HEK293 (cell line): ENCODE data around the gene PIK3R2.

Experiments used
- CTCF ChIA-PET: fragments of 350-600 bp; formaldehyde crosslinking; extraction: SDS; loops from one replicate; lab custom pipeline; 2021; ENCODE audit warnings: antibody characterized with exemption; lab: Yijun Ruan, JAX
- POLR2A ChIA-PET: fragments of 300-600 bp; formaldehyde crosslinking; extraction: SDS; loops from one replicate; lab custom pipeline; 2020; ENCODE audit warnings: antibody characterized with exemption, inconsistent platforms; lab: Yijun Ruan, JAX
- H3K27ac ChIP-seq: fragments of 200-500 bp; sonication (Bioruptor generic); 2 replicates; pipeline ENCODE4 v1.5.1; 2014; ENCODE audit warnings: low read depth, low read length, control low read depth, inconsistent platforms; ENCODE audit errors: extremely low read depth
- H3K36me3 ChIP-seq, 2 experiments: fragments of 200-500 bp in 1 of 2; sonication (Bioruptor generic) in 1 of 2; 1 replicate in 1 of 2; 2 replicates in 1 of 2; pipeline ENCODE4 v1.5.1; 2014 to 2017; ENCODE audit warnings: inconsistent platforms in 2 of 2, low read length in 2 of 2; ENCODE audit not compliant: control insufficient read depth in 2 of 2, insufficient read depth in 1 of 2
- H3K4me1 ChIP-seq: fragments of 200-500 bp; sonication (Bioruptor generic); 2 replicates; pipeline ENCODE4 v1.5.1; 2014; ENCODE audit warnings: mild to moderate bottlenecking, low read length, inconsistent platforms; ENCODE audit not compliant: control insufficient read depth, insufficient read depth
- H3K4me3 ChIP-seq: 2 replicates; pipeline ENCODE4 v1.5.1; 2011; ENCODE audit warnings: low read depth, mild to moderate bottlenecking, control low read depth, low read length, moderate library complexity
- H3K9me3 ChIP-seq: fragments of 200-500 bp; sonication (Bioruptor generic); 2 replicates; pipeline ENCODE4 v1.5.1; 2014; ENCODE audit warnings: low read depth, low read length, inconsistent platforms; ENCODE audit not compliant: control insufficient read depth, insufficient read depth
- EGR2 ChIP-seq: fragments of 450-650 bp; formaldehyde crosslinking; IDR thresholded peaks from 2 replicates; pipeline ENCODE4 v1.5.1; 2016; ENCODE audit warnings: low read depth, missing biosample characterization, missing genetic modification characterization
- TSHZ1 ChIP-seq: fragments of 450-650 bp; formaldehyde crosslinking; IDR thresholded peaks from 2 replicates; pipeline ENCODE4 v1.5.1; 2016; ENCODE audit warnings: missing biosample characterization, missing genetic modification characterization, borderline replicate concordance
- ZBTB10 ChIP-seq: fragments of 450-650 bp; formaldehyde crosslinking; IDR thresholded peaks from 2 replicates; pipeline ENCODE4 v1.5.1; 2016; ENCODE audit warnings: missing biosample characterization, missing genetic modification characterization
- ZBTB44 ChIP-seq: fragments of 450-650 bp; IDR thresholded peaks from 2 replicates; pipeline ENCODE4 v1.5.1; 2018; ENCODE audit warnings: missing biosample characterization, mild to moderate bottlenecking, missing genetic modification characterization
- ZBTB7A ChIP-seq: fragments of 450-650 bp; formaldehyde crosslinking; IDR thresholded peaks from 2 replicates; pipeline ENCODE4 v1.5.1; 2016; ENCODE audit warnings: low read depth, missing biosample characterization, missing genetic modification characterization
- ZFHX2 ChIP-seq: fragments of 450-650 bp; formaldehyde crosslinking; conservative IDR thresholded peaks from 2 replicates; pipeline ENCODE4 v1.5.1; 2016; ENCODE audit warnings: missing biosample characterization, missing genetic modification characterization
- ZNF157 ChIP-seq: fragments of 450-650 bp; formaldehyde crosslinking; IDR thresholded peaks from 2 replicates; pipeline ENCODE4 v1.5.1; 2016; ENCODE audit warnings: missing biosample characterization, missing genetic modification characterization
- ZNF174 ChIP-seq: fragments of 450-650 bp; formaldehyde crosslinking; IDR thresholded peaks from 2 replicates; pipeline ENCODE4 v1.5.0; 2017; ENCODE audit warnings: missing biosample characterization, mild to moderate bottlenecking, missing genetic modification characterization
- ZNF175 ChIP-seq: fragments of 450-650 bp; formaldehyde crosslinking; IDR thresholded peaks from 2 replicates; pipeline ENCODE4 v1.5.1; 2016; ENCODE audit warnings: missing biosample characterization, missing genetic modification characterization
- ZNF214 ChIP-seq: fragments of 450-650 bp; formaldehyde crosslinking; IDR thresholded peaks from 2 replicates; pipeline ENCODE4 v1.5.1; 2017; ENCODE audit warnings: missing biosample characterization, mild to moderate bottlenecking, missing genetic modification characterization, borderline replicate concordance
- ZNF529 ChIP-seq: fragments of 450-650 bp; formaldehyde crosslinking; IDR thresholded peaks from 2 replicates; pipeline ENCODE4 v1.5.1; 2017; ENCODE audit warnings: missing genetic modification characterization, missing biosample characterization; ENCODE audit not compliant: insufficient replicate concordance
- ZNF548 ChIP-seq: fragments of 450-650 bp; formaldehyde crosslinking; IDR thresholded peaks from 2 replicates; pipeline ENCODE4 v1.5.1; 2016; ENCODE audit warnings: missing biosample characterization, missing genetic modification characterization
- ZNF558 ChIP-seq: fragments of 450-650 bp; formaldehyde crosslinking; IDR thresholded peaks from 2 replicates; pipeline ENCODE4 v1.5.1; 2016; ENCODE audit warnings: missing biosample characterization, missing genetic modification characterization
- ZNF580 ChIP-seq: fragments of 450-650 bp; formaldehyde crosslinking; IDR thresholded peaks from 2 replicates; pipeline ENCODE4 v1.5.1; 2016; ENCODE audit warnings: missing biosample characterization, missing genetic modification characterization
- ZNF610 ChIP-seq: fragments of 450-650 bp; formaldehyde crosslinking; IDR thresholded peaks from 2 replicates; pipeline ENCODE4 v1.5.1; 2016; ENCODE audit warnings: missing biosample characterization, missing genetic modification characterization, borderline replicate concordance
- ZNF639 ChIP-seq: fragments of 450-650 bp; formaldehyde crosslinking; IDR thresholded peaks from 2 replicates; pipeline ENCODE4 v1.5.1; 2016; ENCODE audit warnings: missing biosample characterization, missing genetic modification characterization
- ZSCAN23 ChIP-seq: fragments of 450-650 bp; formaldehyde crosslinking; IDR thresholded peaks from 2 replicates; pipeline ENCODE4 v1.5.1; 2016; ENCODE audit warnings: missing biosample characterization, missing genetic modification characterization
- ZSCAN4 ChIP-seq: fragments of 450-650 bp; formaldehyde crosslinking; IDR thresholded peaks from 2 replicates; pipeline ENCODE4 v1.5.1; 2017; ENCODE audit warnings: missing biosample characterization, missing genetic modification characterization

PIK3R2 gene

GRCh38 chr19:18119013-18119716, 33.8 kb upstream of the PIK3R2 start:
- H3K4me1 ChIP-seq, result no peaks in the 10 kb centered on the region
- no peak overlapping the region for H3K4me3 ChIP-seq
- H3K9me3 ChIP-seq, result no peaks in the 10 kb centered on the region
- ChIA-PET POLR2A (interaction anchor here (1.7 kb wide), 1 partner anchor 33 kb away, joined by 7 read pairs; the partner anchor contains the start of gene PIK3R2), CTCF (interaction anchor here (1.3 kb wide), 1 partner anchor 32 kb away, joined by 4 read pairs; no protein-coding TSS in a partner anchor)
- TF ChIP-seq ZBTB7A (tag by site-specific recombination), result 0 out of 2 replicates have a peak, but pooled peaks have one; percentile 28
- peak; percentile 92 for TF ChIP-seq ZNF157 (tag by site-specific recombination)
- TF ChIP-seq ZBTB10 (tag by site-specific recombination), result no peak
- no peak overlapping the region for H3K27ac ChIP-seq
- H3K36me3 ChIP-seq, result peaks cover 0 to 15% of the 10 kb centered on the region in 2 experiments; a peak in 1 of 3 replicates

GRCh38 chr19:18119717-18120105, 33.3 kb upstream of the PIK3R2 start:
- POLR2A ChIA-PET, result no interaction called here
- no peak overlapping the region for H3K4me3 ChIP-seq
- H3K9me3 ChIP-seq, result no peaks in the 10 kb centered on the region
- H3K4me1 ChIP-seq, result no peaks in the 10 kb centered on the region
- CTCF ChIA-PET, result no interaction called here
- TF ChIP-seq ZFHX2 (tag by site-specific recombination), result peak; percentile 80
- TF ChIP-seq EGR2 (tag by site-specific recombination), result peak; percentile 82
- no peak for TF ChIP-seq ZBTB44
- no peak for TF ChIP-seq ZNF529
- no peak for TF ChIP-seq ZNF174 (tag by site-specific recombination)
- no peak overlapping the region for H3K27ac ChIP-seq
- H3K36me3 ChIP-seq, result peaks cover 0 to 19% of the 10 kb centered on the region in 2 experiments; a peak in 1 of 3 replicates

- ChIA-PET CTCF (interaction anchor here (1.1 kb wide), 1 partner anchor 32 kb away, joined by 4 read pairs; the partner anchor contains the start of gene PIK3R2), POLR2A (no interaction called here)
- Histone ChIP-seq H3K4me3 (no peak overlapping the region), H3K9me3 (no peaks in the 10 kb centered on the region), H3K36me3 (peaks cover 0 to 19% of the 10 kb centered on the region in 2 experiments; a peak in 1 of 3 replicates), H3K4me1 (no peaks in the 10 kb centered on the region), H3K27ac (no peak overlapping the region)
- TF ChIP-seq ZNF175 (tag by site-specific recombination) (no peak), ZNF639 (tag by site-specific recombination) (no peak), ZSCAN23 (tag by site-specific recombination) (no peak), ZNF548 (tag by site-specific recombination) (no peak), ZNF580 (tag by site-specific recombination) (no peak), EGR2 (tag by site-specific recombination) (peak; percentile 12; the same call in 1 of the 2 replicates), ZNF558 (no peak), TSHZ1 (tag by site-specific recombination) (no peak), ZSCAN4 (tag by site-specific recombination) (no peak), ZNF610 (tag by site-specific recombination) (no peak), ZNF529 (no peak), ZNF214 (tag by site-specific recombination) (no peak), ZFHX2 (tag by site-specific recombination) (peak; percentile 4; the same call in 1 of the 2 replicates)
Observed at GRCh38 chr19:18120127-18120526, 32.8 kb upstream of the PIK3R2 start.
